KBM-7 (cell line): ENCODE data around the gene SLC25A28.
"Not testable (repeated sequence)": the region's sequence is repeated elsewhere in the genome, so short reads cannot be mapped to it uniquely, and the experiment has no call there.

Experiments used
- DNase-seq: peaks from one replicate; pipeline ENCODE4 v3.0.0-alpha.2; 2015
- in situ Hi-C: fragments of 300-500 bp; cut with MboI; formaldehyde crosslinking; loops from 2 replicates; pipeline ENCODE4 v1.14.3; 2020; ENCODE audit warnings: low sequenced_read_pairs, low pct_unique_long_range_greater_than_20kb, mixed read lengths

Gene SLC25A28

GRCh38 chr10:99630433-99630832 is 10.2 kb upstream of the SLC25A28 start:
- in situ Hi-C loops = no loop called here
- peak; percentile 46 for DNase-seq

GRCh38 chr10:99629625-99629978 is 9.4 kb upstream of the SLC25A28 start:
- in situ Hi-C loops = no loop called here
- DNase-seq = no peak

GRCh38 chr10:99628923-99629624 is 8.8 kb upstream of the SLC25A28 start:
- in situ Hi-C loops = no loop called here
- no peak for DNase-seq

- DNase-seq, in situ Hi-C loops: not testable (repeated sequence)
Observed at GRCh38 chr10:99625124-99625523, 4.9 kb upstream of the SLC25A28 start.

- in situ Hi-C loops = no loop called here
- no peak for DNase-seq
Observed at GRCh38 chr10:99623919-99624318, 3.7 kb upstream of the SLC25A28 start.

- no peak for DNase-seq
- in situ Hi-C loops = no loop called here
Observed at GRCh38 chr10:99621454-99622251, 1.4 kb upstream of the SLC25A28 start.

GRCh38 chr10:99620711-99621453 is 643 bp upstream of the SLC25A28 start:
- in situ Hi-C loops = no loop called here
- DNase-seq = peak; percentile 100

GRCh38 chr10:99619090-99619800 is 994 bp downstream of the SLC25A28 start:
- in situ Hi-C loops = no loop called here
- DNase-seq = peak; percentile 41

GRCh38 chr10:99617696-99618095 is 2.5 kb downstream of the SLC25A28 start:
- no peak for DNase-seq
- in situ Hi-C loops = no loop called here

- in situ Hi-C loops = no loop called here
- no peak for DNase-seq
Observed at GRCh38 chr10:99615426-99615825, 4.8 kb downstream of the SLC25A28 start.

- in situ Hi-C loops = no loop called here
- peak; percentile 69 for DNase-seq
Observed at GRCh38 chr10:99612167-99612831, 7.9 kb downstream of the SLC25A28 start.

- in situ Hi-C loops = no loop called here
- DNase-seq = no peak
Observed at GRCh38 chr10:99611326-99611725, 8.9 kb downstream of the SLC25A28 start.

GRCh38 chr10:99610221-99610620 is 10.0 kb downstream of the SLC25A28 start:
- in situ Hi-C loops = no loop called here
- no peak for DNase-seq

GRCh38 chr10:99609186-99609585 is 11.1 kb downstream of the SLC25A28 start:
- no peak for DNase-seq
- in situ Hi-C loops = no loop called here

- no peak for DNase-seq
- in situ Hi-C loops = no loop called here
Observed at GRCh38 chr10:99605351-99605750, 14.9 kb downstream of the SLC25A28 start.

GRCh38 chr10:99604862-99605261 is 15.4 kb downstream of the SLC25A28 start:
- in situ Hi-C loops = no loop called here
- DNase-seq = no peak

GRCh38 chr10:99598781-99599509 is 21.3 kb downstream of the SLC25A28 start:
- DNase-seq = no peak
- in situ Hi-C loops = no loop called here

- in situ Hi-C loops = no loop called here
Observed at GRCh38 chr10:99598011-99598410, 22.2 kb downstream of the SLC25A28 start.

More at GRCh38 chr10:99598011-99598410, 22.2 kb downstream of the SLC25A28 start:
- no peak for DNase-seq
